Panc1 (cell line): ENCODE data around the gene HSH2D. TPM values are rescaled to one million over a fixed set of nuclear protein-coding genes. Genes with fewer than 3 reads are reported as not detected.

Experiments
- ATAC-seq: fragments of 200-7000 bp; cut with Tn5 transposase; 2 replicates; pipeline ENCODE4 v1.9.1; 2020; ENCODE audit warnings: mild to moderate bottlenecking, moderate library complexity
- BruUV-seq: library from RNA; stranded (reverse); fragments of 400-500 nt; replicated peaks from 2 replicates; lab custom pipeline; 2021; lab: Mats Ljungman, UMichigan
- CTCF ChIA-PET: fragments of 300-600 bp; sonication (Branson Sonifier 250); formaldehyde crosslinking; loops from one replicate; lab custom pipeline; 2022; ENCODE audit warnings: antibody characterized with exemption; lab: Charles Lee
- POLR2A ChIA-PET: fragments of 300-600 bp; sonication (Branson Sonifier 250); formaldehyde crosslinking; loops from one replicate; lab custom pipeline; 2022; ENCODE audit warnings: antibody characterized with exemption; lab: Charles Lee
- DNase-seq: peaks from one replicate; pipeline ENCODE4 v3.0.0-alpha.2; 2010; ENCODE audit warnings: low read depth, low spot score
- H3K27ac ChIP-seq: 2 replicates; pipeline ENCODE4 v1.5.1; 2011; ENCODE audit warnings: mild to moderate bottlenecking, low read length, inconsistent platforms
- H3K27me3 ChIP-seq: fragments of 200-500 bp; sonication (Bioruptor generic); 2 replicates; pipeline ENCODE4 v1.6.0; 2014; ENCODE audit warnings: low read length, inconsistent platforms; ENCODE audit not compliant: control insufficient read depth, insufficient read depth
- H3K36me3 ChIP-seq: fragments of 200-500 bp; sonication (Bioruptor generic); 2 replicates; pipeline ENCODE4 v1.5.1; 2014; ENCODE audit warnings: inconsistent platforms, mild to moderate bottlenecking, low read length, moderate library complexity; ENCODE audit not compliant: control insufficient read depth, insufficient read depth
- H3K4me1 ChIP-seq: 2 replicates; pipeline ENCODE4 v1.5.1; 2011; ENCODE audit warnings: inconsistent platforms, mild to moderate bottlenecking, low read length, moderate library complexity; ENCODE audit not compliant: control insufficient read depth, insufficient read depth
- H3K4me3 ChIP-seq, 2 experiments: 2 replicates each; pipeline ENCODE4 v1.5.1; 2011 to 2012; ENCODE audit warnings: low read depth in 2 of 2, low read length in 2 of 2, mild to moderate bottlenecking in 2 of 2, inconsistent platforms in 1 of 2, moderate library complexity in 1 of 2
- H3K9me3 ChIP-seq: fragments of 200-500 bp; sonication (Bioruptor generic); 2 replicates; pipeline ENCODE4 v1.5.1; 2014; ENCODE audit warnings: low read depth, mild to moderate bottlenecking, inconsistent platforms, low read length, moderate library complexity; ENCODE audit not compliant: control insufficient read depth, insufficient read depth
- CTCF ChIP-seq: fragments of 450-650 bp; IDR thresholded peaks from 2 replicates; pipeline ENCODE4 v1.5.1; 2017; ENCODE audit warnings: mild to moderate bottlenecking
- POLR2AphosphoS5 ChIP-seq: IDR thresholded peaks from 2 replicates; pipeline ENCODE4 v1.6.1; 2012; ENCODE audit warnings: mild to moderate bottlenecking, low read depth, low read length, moderate library complexity
- SIN3A ChIP-seq: IDR thresholded peaks from 2 replicates; pipeline ENCODE4 v1.6.1; 2012; ENCODE audit warnings: low read depth, mild to moderate bottlenecking, low read length, moderate library complexity, borderline replicate concordance; ENCODE audit not compliant: insufficient read depth
- TCF7L2 ChIP-seq: IDR thresholded peaks from 2 replicates; pipeline ENCODE4 v1.6.1; 2011; ENCODE audit warnings: mild to moderate bottlenecking, low read depth, low read length, inconsistent platforms
- in situ Hi-C: cut with HindIII; loops from 2 replicates; pipeline ENCODE4 v1.10.0; 2016; ENCODE audit warnings: low sequenced_read_pairs, low pct_unique_long_range_greater_than_20kb
- intact Hi-C: fragments of 100-400 bp; cut with micrococcal nuclease; formaldehyde crosslinking; loops from one replicate; pipeline ENCODE4 v1.10.0; 2022; ENCODE audit not compliant: unreplicated experiment
- total RNA-seq: library from RNA; stranded (reverse); gene quantifications from one replicate; pipeline ENCODE4 v1.2.1, GENCODE V29; 2021; ENCODE audit not compliant: unreplicated experiment
- TF ChIP-seq, protein P1 (sequence below), 2 experiments: IDR thresholded peaks; 2 replicates each; pipeline ENCODE4 v1.6.1; 2011 to 2012; ENCODE audit warnings: low read depth in 2 of 2, control low read depth in 1 of 2, low read length in 1 of 2, mild to moderate bottlenecking in 1 of 2, moderate library complexity in 1 of 2; ENCODE audit not compliant: insufficient read depth in 1 of 2

The HSH2D gene
- total RNA-seq, 1 experiment from 2014 or later, result not detected

GRCh38 chr19:16188521-16188920 is 45.0 kb downstream of the HSH2D start:
- Histone ChIP-seq H3K36me3 (peaks cover 5% of the 10 kb centered on the region; the same call in 1 of the 2 replicates), H3K27ac (no peak overlapping the region), H3K9me3 (no peaks in the 10 kb centered on the region), H3K27me3 (no peaks in the 10 kb centered on the region), H3K4me1 (no peaks in the 10 kb centered on the region), H3K4me3 (no peak overlapping the region)
- POLR2A ChIA-PET, result no interaction called here
- CTCF ChIA-PET, result no interaction called here
- TSS peak; percentile 32 for BruUV-seq
- no peak for TF ChIP-seq CTCF
- DNase-seq, result no peak
- in situ Hi-C loops (no loop called here), intact Hi-C loops (no loop called here)
- no peak for ATAC-seq

GRCh38 chr19:16190198-16190597 is 46.7 kb downstream of the HSH2D start:
- Histone ChIP-seq H3K27me3 (no peaks in the 10 kb centered on the region), H3K9me3 (no peaks in the 10 kb centered on the region), H3K36me3 (peaks cover 5% of the 10 kb centered on the region; the same call in 1 of the 2 replicates), H3K27ac (no peak overlapping the region), H3K4me3 (no peak overlapping the region), H3K4me1 (no peaks in the 10 kb centered on the region)
- ATAC-seq (no peak), DNase-seq (no peak)
- TF ChIP-seq SIN3A (no peak), TCF7L2 (no peak), POLR2AphosphoS5 (no peak), CTCF (no peak)
- TF ChIP-seq, protein P1, sequence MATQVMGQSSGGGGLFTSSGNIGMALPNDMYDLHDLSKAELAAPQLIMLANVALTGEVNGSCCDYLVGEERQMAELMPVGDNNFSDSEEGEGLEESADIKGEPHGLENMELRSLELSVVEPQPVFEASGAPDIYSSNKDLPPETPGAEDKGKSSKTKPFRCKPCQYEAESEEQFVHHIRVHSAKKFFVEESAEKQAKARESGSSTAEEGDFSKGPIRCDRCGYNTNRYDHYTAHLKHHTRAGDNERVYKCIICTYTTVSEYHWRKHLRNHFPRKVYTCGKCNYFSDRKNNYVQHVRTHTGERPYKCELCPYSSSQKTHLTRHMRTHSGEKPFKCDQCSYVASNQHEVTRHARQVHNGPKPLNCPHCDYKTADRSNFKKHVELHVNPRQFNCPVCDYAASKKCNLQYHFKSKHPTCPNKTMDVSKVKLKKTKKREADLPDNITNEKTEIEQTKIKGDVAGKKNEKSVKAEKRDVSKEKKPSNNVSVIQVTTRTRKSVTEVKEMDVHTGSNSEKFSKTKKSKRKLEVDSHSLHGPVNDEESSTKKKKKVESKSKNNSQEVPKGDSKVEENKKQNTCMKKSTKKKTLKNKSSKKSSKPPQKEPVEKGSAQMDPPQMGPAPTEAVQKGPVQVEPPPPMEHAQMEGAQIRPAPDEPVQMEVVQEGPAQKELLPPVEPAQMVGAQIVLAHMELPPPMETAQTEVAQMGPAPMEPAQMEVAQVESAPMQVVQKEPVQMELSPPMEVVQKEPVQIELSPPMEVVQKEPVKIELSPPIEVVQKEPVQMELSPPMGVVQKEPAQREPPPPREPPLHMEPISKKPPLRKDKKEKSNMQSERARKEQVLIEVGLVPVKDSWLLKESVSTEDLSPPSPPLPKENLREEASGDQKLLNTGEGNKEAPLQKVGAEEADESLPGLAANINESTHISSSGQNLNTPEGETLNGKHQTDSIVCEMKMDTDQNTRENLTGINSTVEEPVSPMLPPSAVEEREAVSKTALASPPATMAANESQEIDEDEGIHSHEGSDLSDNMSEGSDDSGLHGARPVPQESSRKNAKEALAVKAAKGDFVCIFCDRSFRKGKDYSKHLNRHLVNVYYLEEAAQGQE (IDR thresholded peaks at IDR 0.05; ENCODE audit: insufficient read depth in 1 of 2, low read depth in 2 of 2, low read length in 1 of 2), result no peak
- intact Hi-C loops, result no loop called here
- in situ Hi-C loops, result no loop called here
- POLR2A ChIA-PET, result no interaction called here
- no TSS peak for BruUV-seq
- CTCF ChIA-PET, result no interaction called here

- H3K27me3 ChIP-seq, result no peaks in the 10 kb centered on the region
- ATAC-seq (no peak), DNase-seq (no peak)
- no peak for TF ChIP-seq TCF7L2
- TF ChIP-seq, protein P1 (IDR thresholded peaks at IDR 0.05; ENCODE audit: insufficient read depth in 1 of 2, low read depth in 2 of 2, low read length in 1 of 2), result no peak
- TF ChIP-seq SIN3A, result no peak
- TF ChIP-seq CTCF, result no peak
- TF ChIP-seq POLR2AphosphoS5, result no peak
- ChIA-PET CTCF (no interaction called here), POLR2A (no interaction called here)
- H3K36me3 ChIP-seq, result peaks cover under 1% of the 10 kb centered on the region; the same call in 1 of the 2 replicates
- no peak overlapping the region for H3K27ac ChIP-seq
- no peaks in the 10 kb centered on the region for H3K4me1 ChIP-seq
- in situ Hi-C loops (no loop called here), intact Hi-C loops (no loop called here)
- H3K9me3 ChIP-seq, result no peaks in the 10 kb centered on the region
- BruUV-seq, result no TSS peak
- H3K4me3 ChIP-seq, result no peak overlapping the region
Observed at GRCh38 chr19:16190736-16191135, 47.3 kb downstream of the HSH2D start.
